Endothelial cell of umbilical vein (primary cell): Measurements from ENCODE around the gene GADL1.

Source experiments
- CTCF ChIP-seq, 2 donors: IDR thresholded peaks; 1 replicate in 1 of 2; 2 replicates in 1 of 2; pipeline ENCODE4 v1.5.1; 2011; ENCODE audit warnings: low read length in 2 of 2, mild to moderate bottlenecking in 2 of 2, moderate library complexity in 2 of 2, control low read depth in 1 of 2, inconsistent platforms in 1 of 2, low read depth in 1 of 2; ENCODE audit not compliant: insufficient read depth in 1 of 2; ENCODE audit errors: extremely low read depth in 1 of 2
- GATA2 ChIP-seq: IDR thresholded peaks from 2 replicates; pipeline ENCODE4 v1.7.0; 2011; ENCODE audit warnings: low read depth, mild to moderate bottlenecking, moderate library complexity, mixed read lengths, low read length; ENCODE audit not compliant: insufficient read length, insufficient read depth

- TF ChIP-seq CTCF (IDR thresholded peaks at IDR 0.05; ENCODE audit: extremely low read depth in 1 of 2, insufficient read depth in 1 of 2, low read depth in 1 of 2, low read length in 2 of 2) (no peak), GATA2 (no peak)
Observed at GRCh38 chr3:30708472-30708871, 186.0 kb downstream of the GADL1 start.
